Stimulated activated CD4-positive, alpha-beta T cell treated with anti-CD3 and anti-CD28 coated beads, Interleukin-2, amount 100 ng/mL, for 48 hours (primary cell): ENCODE results near the gene CRACR2A.

Experiments
- DNase-seq, 2 donors: peaks; one replicate each; pipeline ENCODE4 v3.0.0-alpha.2; 2020

CRACR2A gene

DNA sequence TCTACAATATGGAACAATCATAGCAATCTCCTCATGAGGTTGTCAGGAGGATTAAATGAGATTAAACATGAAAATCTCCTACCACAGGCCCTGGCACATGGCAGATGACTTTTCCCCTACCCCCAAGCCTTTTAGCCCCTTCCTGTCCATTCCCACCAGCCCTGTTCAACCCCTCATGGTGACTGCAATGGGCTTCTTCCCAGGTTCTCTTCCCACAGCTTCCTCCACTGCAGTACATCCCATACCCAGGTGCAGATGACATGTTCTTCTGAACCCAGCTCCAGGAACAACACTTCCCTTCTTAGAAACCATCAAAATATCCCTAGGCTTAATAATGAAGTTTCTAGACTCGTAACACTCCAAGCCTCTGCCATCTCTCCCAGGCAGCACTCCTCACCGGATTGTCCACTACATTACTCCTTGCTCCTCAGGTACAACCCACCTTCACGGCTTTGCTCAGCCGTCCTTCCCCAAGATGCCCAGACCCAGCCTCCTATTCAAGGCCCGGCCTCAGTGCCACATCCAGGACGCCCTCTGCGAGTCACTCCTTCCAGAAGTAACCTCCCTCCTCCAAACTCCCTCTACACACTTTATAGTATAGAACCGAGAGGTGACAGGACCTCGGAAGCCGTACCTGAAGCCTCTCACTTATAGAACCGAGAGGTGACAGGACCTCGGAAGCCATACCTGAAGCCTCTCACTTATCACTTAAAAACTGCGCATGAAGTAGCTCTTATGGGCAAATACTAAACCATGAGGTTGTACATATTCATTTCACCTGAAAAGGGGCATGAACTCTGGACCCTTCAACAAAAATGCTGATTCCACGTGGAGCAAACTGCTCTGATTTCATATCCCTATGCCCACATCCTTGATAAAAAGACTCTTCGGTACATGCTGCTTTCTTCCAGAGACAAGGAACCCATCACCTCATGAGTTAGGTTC, 1.5 kb downstream of the CRACR2A start:
- no peak for DNase-seq

- DNase-seq, result no peak
Measured at GRCh38 chr12:3750616-3751015, 2.3 kb downstream of the CRACR2A start.

- no peak for DNase-seq
Measured at GRCh38 chr12:3748620-3749019, 4.3 kb downstream of the CRACR2A start.

GRCh38 chr12:3747976-3748619, 4.8 kb downstream of the CRACR2A start:
- DNase-seq, result no peak

GRCh38 chr12:3747543-3747942, 5.4 kb downstream of the CRACR2A start:
- DNase-seq, result no peak

DNA sequence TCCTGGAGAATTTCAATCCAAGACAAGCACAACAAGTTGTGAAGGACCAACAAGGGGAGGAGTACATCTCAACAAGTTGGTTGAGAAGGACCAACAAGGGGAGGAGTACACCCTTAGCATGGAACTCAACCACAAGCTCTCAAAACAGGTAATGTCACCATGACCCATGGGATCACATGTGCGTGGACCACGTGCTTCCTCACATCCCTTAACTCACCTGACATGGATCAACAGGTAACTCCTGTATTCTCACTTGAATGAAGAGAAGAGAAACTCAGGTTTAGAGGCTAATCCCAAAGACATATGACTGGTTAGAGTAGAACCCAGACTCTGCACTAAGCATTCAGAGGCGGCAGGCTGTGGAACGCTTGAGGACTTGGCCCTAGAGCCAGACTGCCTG, 6.2 kb downstream of the CRACR2A start:
- DNase-seq, result no peak

GRCh38 chr12:3745152-3745551, 7.8 kb downstream of the CRACR2A start:
- DNase-seq, result no peak

DNA sequence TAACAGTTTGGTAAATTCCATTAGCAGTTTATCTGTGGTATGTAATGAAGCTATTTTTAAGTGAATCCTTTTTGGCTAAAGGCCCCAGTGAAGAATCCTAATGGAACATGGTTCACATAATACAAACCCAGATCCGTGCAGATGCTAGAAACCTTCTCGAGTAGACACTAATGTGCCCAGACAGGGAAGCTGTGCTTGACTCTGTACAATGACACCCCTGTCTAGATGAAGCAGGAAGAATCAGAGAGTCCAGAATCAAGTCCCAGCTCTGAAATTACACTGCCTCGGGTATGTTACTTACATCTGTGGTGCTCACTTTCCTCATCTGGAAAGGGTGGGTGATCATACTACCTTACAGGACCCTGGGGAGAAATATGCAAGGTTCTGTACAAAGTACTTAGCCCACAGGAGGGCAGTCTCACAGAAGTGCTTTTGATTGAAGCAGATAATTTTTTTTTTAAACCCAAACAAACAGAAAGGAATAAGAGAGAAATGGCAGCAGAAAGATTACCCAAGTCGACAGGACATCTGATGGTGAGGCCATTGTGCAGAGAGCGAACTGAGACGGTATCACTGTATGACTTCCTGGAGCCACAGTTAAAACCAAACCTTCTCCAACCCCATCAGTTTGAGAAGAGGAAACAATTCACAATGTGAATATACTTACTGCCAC, 8.5 kb downstream of the CRACR2A start:
- DNase-seq, result no peak

GRCh38 chr12:3743803-3744202, 9.1 kb downstream of the CRACR2A start:
- DNase-seq, result peak in 1 of 2 donors; percentile 25

- DNase-seq, result no peak
Measured at GRCh38 chr12:3741882-3742672, 10.8 kb downstream of the CRACR2A start.

- DNase-seq, result no peak
Measured at GRCh38 chr12:3740480-3741231, 12.3 kb downstream of the CRACR2A start.

DNA sequence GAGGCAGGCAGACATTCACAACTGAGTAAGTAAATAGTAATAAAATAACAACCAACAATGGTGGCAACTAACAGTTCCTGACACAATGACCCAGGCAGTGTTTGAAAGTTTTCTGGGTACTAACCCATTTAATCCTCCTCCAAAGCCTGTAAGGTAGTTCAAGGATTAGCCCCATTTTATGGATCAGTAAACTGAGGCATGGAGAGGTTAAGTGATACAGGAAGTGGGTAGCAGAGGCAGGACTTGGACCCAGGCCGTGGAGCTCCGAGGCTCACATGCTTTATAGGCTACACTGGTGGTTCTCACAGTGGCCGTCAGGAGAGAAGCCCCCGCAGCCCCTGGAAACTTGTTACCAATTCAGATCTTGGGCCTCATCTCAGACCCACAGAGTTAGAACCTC, 17.5 kb downstream of the CRACR2A start:
- DNase-seq, result no peak

- no peak for DNase-seq
Measured at GRCh38 chr12:3732901-3733300, 20.0 kb downstream of the CRACR2A start.

DNA sequence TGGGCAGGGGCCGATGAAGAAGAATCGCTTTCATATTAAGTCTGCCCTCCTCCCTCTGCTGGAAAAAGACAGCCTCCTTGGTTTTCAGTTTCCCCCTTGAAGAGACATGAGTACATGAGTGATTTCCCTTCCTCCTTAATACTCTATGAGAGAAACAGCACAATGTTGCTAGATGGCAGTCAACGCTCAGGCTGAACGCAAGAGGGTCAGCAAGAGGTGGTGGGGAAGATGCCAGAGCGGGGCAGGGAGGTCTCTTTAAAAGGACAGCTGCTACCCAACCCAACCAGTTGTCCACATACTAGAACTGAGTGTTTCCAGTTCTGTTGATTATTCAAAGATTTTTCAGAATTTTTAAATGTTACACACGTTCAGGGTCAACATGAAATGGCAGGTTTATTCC, 22.8 kb downstream of the CRACR2A start:
- DNase-seq, result no peak

DNA sequence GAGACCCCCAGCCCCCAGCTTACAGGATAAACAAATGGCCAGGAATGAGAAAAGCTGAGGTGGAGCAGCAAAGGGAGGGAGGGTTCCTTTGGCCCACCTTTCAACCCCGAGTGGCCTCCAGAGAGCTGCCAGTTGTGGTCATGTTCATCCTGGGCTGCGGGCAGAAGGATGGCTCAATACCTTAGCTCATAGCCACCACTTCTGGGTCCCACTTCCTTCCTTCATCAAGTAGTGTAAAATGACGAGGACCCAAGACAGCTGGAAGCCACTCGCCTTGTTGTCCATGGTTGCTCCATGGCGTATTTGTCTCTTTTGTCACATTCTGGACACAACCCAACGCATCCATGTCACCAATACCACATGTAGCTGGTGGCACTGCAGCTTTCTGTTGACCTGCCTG, 24.2 kb downstream of the CRACR2A start:
- no peak for DNase-seq

DNA sequence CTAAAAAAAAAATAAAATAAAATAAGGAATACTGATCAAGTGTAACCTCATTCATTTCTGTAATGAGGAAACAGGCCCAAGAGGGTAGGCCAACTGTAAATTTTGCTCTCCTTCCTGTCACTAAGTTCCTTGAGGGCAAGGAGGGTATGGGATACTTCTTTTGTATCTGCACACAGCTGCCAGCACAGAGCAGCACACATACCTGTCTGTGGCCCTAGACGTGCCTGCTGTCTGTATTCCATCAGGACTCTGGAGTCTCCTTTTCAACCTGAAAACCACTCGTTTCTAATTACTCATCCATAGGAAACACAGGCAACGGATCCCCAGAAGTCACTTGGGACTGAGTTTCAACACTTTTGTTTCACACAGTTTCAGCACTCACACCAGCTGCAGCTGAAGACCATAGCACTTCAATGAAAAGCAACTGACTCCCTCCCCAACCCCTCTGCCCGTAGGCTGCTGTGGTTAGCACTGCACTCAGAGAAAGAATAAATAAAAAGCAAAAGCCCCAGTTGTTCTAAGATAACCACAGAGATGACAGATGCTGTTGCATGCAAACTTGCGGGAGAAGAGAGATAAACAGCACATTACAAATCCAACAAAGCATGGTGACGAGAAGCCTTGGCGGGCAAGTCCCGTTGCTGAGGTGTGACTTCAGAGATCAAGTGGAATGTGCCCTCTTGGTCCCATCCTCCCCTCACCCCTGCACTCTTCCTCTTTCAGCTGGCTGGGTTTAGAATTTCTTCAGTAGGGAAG, 24.9 kb downstream of the CRACR2A start:
- DNase-seq, result no peak

GRCh38 chr12:3727354-3727753, 25.6 kb downstream of the CRACR2A start:
- no peak for DNase-seq

- DNase-seq, result no peak
Measured at GRCh38 chr12:3726456-3726855, 26.5 kb downstream of the CRACR2A start.

GRCh38 chr12:3725388-3726115, 27.4 kb downstream of the CRACR2A start:
- DNase-seq, result no peak
